ENCODE measurements around the gene TIMM50. TPM values are rescaled to one million over a fixed set of nuclear protein-coding genes. Genes with fewer than 3 reads are reported as not detected.

The TIMM50 gene
- total RNA-seq, 4 donors from 2014 or later = 66.9 to 97.6 (median 85.6) TPM

DNA sequence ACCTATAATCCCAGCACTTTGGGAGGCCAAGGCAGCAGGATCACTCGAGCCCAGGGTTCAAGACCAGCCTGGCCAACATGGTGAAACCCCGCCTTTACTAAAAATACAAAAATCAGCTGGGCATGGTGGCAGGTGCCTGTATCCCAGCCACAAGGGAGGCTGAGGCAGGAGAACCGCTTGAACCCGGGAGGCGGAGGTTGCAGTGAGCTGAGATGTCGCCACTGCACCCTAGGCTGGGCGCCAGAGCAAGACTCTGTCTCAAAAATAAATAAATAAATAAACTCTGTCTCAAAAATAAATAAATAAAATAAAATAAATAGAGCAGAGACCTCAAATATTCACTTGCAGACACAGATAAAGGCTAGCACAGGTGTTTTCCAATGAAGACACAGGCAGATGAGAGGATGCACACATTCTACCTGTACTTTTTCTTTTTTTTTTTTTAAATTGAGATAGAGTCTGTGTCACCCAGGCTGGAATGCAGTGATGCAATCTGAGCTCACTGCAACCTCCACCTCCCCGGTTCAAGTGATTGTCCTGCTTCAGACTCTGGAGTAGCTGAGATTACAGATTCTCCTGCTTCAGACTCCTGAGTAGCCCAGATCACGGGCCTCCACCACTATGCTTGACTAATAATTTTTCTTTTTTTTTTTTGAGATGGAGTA is 42.2 kb upstream of the TIMM50 start:
- intact Hi-C loops (cut with DNase I; ENCODE audit: low total_unique reads) = no loop called here
- in situ Hi-C loops (cut with MboI; ENCODE audit: low sequenced_read_pairs in 4 of 4) = loop anchor here in 2 of 4 donors (5.0 to 25.0 kb wide), 3 partner anchors 94 to 399 kb away; partner anchors contain the start of genes DYRK1B (in 2 of the 2), EID2B (in 2 of the 2), FBL (in 2 of the 2) and EID2 (in 1 of the 2)
- no peak overlapping the region for H3K27ac ChIP-seq
- TF ChIP-seq, protein P1, sequence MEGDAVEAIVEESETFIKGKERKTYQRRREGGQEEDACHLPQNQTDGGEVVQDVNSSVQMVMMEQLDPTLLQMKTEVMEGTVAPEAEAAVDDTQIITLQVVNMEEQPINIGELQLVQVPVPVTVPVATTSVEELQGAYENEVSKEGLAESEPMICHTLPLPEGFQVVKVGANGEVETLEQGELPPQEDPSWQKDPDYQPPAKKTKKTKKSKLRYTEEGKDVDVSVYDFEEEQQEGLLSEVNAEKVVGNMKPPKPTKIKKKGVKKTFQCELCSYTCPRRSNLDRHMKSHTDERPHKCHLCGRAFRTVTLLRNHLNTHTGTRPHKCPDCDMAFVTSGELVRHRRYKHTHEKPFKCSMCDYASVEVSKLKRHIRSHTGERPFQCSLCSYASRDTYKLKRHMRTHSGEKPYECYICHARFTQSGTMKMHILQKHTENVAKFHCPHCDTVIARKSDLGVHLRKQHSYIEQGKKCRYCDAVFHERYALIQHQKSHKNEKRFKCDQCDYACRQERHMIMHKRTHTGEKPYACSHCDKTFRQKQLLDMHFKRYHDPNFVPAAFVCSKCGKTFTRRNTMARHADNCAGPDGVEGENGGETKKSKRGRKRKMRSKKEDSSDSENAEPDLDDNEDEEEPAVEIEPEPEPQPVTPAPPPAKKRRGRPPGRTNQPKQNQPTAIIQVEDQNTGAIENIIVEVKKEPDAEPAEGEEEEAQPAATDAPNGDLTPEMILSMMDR (IDR thresholded peaks at IDR 0.05 in 4 of 5, conservative IDR thresholded peaks at IDR 0.05 in 1 of 5) = no peak
- TF ChIP-seq POLR2A (IDR thresholded peaks at IDR 0.05) = no peak
- peaks cover 0 to 13% of the 10 kb centered on the region in 2 donors for H3K36me3 ChIP-seq
- H3K4me3 ChIP-seq = no peak overlapping the region
- DNase-seq (no peak), ATAC-seq (no peak)
- H3K4me1 ChIP-seq = peaks cover 22 to 28% of the 10 kb centered on the region in 2 donors
- no peaks in the 10 kb centered on the region for H3K9me3 ChIP-seq
- no peaks in the 10 kb centered on the region for H3K27me3 ChIP-seq

DNA sequence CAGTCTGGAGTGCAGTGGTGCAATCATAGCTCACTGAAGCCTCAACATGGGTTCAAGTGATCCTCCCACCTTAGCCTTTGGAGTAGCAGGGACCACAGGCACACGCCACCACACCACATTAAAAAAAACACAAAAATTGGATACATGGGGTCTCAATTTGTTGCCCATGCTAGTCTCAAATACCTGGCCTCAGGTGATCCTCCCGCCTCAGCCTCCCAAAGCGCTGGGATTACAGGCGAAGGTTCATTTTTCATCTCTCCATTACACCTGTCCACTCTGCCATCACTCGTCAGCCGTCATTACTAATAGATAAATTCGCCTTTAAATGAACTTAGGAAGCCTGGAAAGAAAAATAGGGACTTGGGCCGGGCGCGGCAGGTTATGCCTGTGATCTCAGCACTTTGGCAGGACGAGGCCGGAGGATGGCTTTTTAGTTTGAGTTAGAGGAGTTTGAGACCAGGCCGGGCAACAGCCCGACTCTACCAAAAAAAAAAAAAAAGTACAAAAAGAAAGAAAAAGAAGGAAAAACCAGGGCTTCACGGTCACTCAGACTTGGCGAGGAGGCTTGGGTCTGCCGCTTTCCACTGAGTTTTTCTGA is 35.9 kb upstream of the TIMM50 start:
- DNase-seq (no peak), ATAC-seq (no peak)
- Histone ChIP-seq H3K4me3 (peak overlapping the region; percentile 74 to 99 (median 86)), H3K27me3 (no peaks in the 10 kb centered on the region), H3K27ac (peak overlapping the region; percentile 89 to 98 (median 94)), H3K4me1 (peaks cover 14 to 29% of the 10 kb centered on the region in 2 donors), H3K36me3 (peaks cover 0 to 4% of the 10 kb centered on the region in 2 donors), H3K9me3 (no peaks in the 10 kb centered on the region)
- intact Hi-C loops (cut with DNase I; ENCODE audit: low total_unique reads) = loop anchor here (1.0 to 10.0 kb wide), 6 partner anchors 8 to 230 kb away; partner anchors contain the start of genes PLEKHG2 and SAMD4B
- in situ Hi-C loops (cut with MboI; ENCODE audit: low sequenced_read_pairs in 4 of 4) = loop anchor here in 2 of 4 donors (25.0 kb wide), 2 partner anchors 93 to 393 kb away; partner anchors contain the start of genes DYRK1B (in 2 of the 2), FBL (in 2 of the 2), EID2 (in 1 of the 2) and EID2B (in 1 of the 2)
- TF ChIP-seq POLR2A (IDR thresholded peaks at IDR 0.05) = no peak
- TF ChIP-seq, protein P1 (IDR thresholded peaks at IDR 0.05 in 4 of 5, conservative IDR thresholded peaks at IDR 0.05 in 1 of 5) = no peak

DNA sequence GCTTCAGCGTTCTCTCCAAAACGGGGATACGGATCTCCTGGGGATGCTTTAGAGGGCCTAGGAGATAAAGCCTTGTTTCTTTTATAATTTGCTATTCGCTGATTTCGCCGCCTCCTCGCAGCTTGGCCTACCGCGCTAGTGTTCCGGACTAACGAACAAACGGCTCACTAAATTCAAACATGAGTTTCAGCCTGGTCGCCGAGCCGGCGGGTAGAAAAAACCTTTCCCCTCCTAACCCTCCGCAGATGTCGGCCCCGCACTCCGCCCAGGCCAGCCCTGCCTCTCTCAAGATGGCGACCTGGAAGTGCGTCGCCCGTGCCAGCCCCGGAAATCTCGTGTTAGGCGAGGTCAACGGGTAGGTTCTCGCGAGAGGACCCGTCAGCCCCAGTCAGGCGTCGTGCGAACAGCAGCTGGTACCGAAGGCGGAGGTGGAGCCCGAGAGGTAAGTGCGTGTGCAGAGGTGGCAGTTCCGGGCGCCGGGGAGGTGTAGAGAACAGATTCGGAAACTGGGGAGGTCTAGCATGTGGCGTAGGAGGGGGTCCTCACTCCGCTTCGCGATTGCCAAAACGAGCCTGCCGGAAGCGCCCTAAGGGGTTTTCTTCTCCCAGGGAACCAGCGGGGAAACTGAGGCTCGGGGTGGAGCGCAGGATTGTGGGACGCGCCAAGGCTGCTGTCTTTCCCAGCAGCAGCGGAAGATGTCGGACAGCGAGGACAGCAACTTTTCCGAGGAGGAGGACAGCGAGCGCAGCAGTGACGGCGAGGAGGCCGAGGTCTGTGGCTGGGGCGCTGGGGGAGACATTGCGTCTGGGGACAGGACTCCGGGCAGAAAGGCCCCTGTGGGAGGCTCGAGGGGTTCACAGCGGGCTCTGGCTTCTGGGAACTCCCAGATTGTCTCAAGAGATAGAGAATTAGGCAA is 35.2 kb upstream of the TIMM50 start, which contains the start of gene SUPT5H:
Gene SUPT5H, plus strand, starts transcription at position 387 of the 916 bp plus-strand sequence. Its CDS starts 309 bp downstream, at position 696.
- Histone ChIP-seq H3K9me3 (no peaks in the 10 kb centered on the region), H3K27me3 (no peaks in the 10 kb centered on the region), H3K4me1 (peaks cover 14 to 27% of the 10 kb centered on the region in 2 donors), H3K4me3 (peak within 1 kb of the TSS; percentile 74 to 99 (median 86)), H3K27ac (peak within 1 kb of the TSS; percentile 89 to 98 (median 94)), H3K36me3 (peaks cover 0 to 4% of the 10 kb centered on the region in 2 donors)
- in situ Hi-C loops (cut with MboI; ENCODE audit: low sequenced_read_pairs in 4 of 4) (loop anchor here in 2 of 4 donors (25.0 kb wide), 2 partner anchors 92 to 392 kb away; partner anchors contain the start of genes DYRK1B (in 2 of the 2), FBL (in 2 of the 2), EID2 (in 1 of the 2) and EID2B (in 1 of the 2)), intact Hi-C loops (cut with DNase I; ENCODE audit: low total_unique reads) (loop anchor here (1.0 to 10.0 kb wide), 6 partner anchors 9 to 229 kb away; partner anchors contain the start of genes PLEKHG2 and SAMD4B)
- peak; percentile 96 to 97 for DNase-seq
- peak; percentile 96 to 99 for ATAC-seq
- TF ChIP-seq, protein P1 (IDR thresholded peaks at IDR 0.05 in 4 of 5, conservative IDR thresholded peaks at IDR 0.05 in 1 of 5) = no peak
- peak; percentile 89 to 95 for TF ChIP-seq POLR2A (IDR thresholded peaks at IDR 0.05)

All from gastrocnemius medialis (tissue), 4 donors.